ENCODE data around the gene MIP.
"Not testable (repeated sequence)": the region's sequence is repeated elsewhere in the genome, so short reads cannot be mapped to it uniquely, and the experiment has no call there.

Gene MIP

GRCh38 chr12:56413392-56413791, 41.1 kb downstream of the MIP start:
- TF ChIP-seq CTCF (IDR thresholded peaks at IDR 0.05; ENCODE audit: insufficient read depth, missing control alignments): no peak
- DNase-seq (ENCODE audit: insufficient read length, low spot score) (no peak), FAIRE-seq (no peak)

- no peak for TF ChIP-seq CTCF (IDR thresholded peaks at IDR 0.05; ENCODE audit: insufficient read depth, missing control alignments)
- FAIRE-seq (no peak), DNase-seq (ENCODE audit: insufficient read length, low spot score) (no peak)
Observed at GRCh38 chr12:56411781-56412639, 42.4 kb downstream of the MIP start.

GRCh38 chr12:56410768-56411167, 43.7 kb downstream of the MIP start:
- no peak for DNase-seq (ENCODE audit: insufficient read length, low spot score)
- no peak for FAIRE-seq
- TF ChIP-seq CTCF (IDR thresholded peaks at IDR 0.05; ENCODE audit: insufficient read depth, missing control alignments): no peak

- no peak for DNase-seq (ENCODE audit: insufficient read length, low spot score)
- FAIRE-seq: no peak
- no peak for TF ChIP-seq CTCF (IDR thresholded peaks at IDR 0.05; ENCODE audit: insufficient read depth, missing control alignments)
Observed at GRCh38 chr12:56408799-56409417, 45.5 kb downstream of the MIP start.

- not testable (repeated sequence) for FAIRE-seq; DNase-seq (ENCODE audit: insufficient read length, low spot score)
Observed at GRCh38 chr12:56404227-56404626, 50.2 kb downstream of the MIP start.

- not testable (repeated sequence) for DNase-seq (ENCODE audit: insufficient read length, low spot score); FAIRE-seq
Observed at GRCh38 chr12:56401612-56402011, 52.8 kb downstream of the MIP start.

- FAIRE-seq; DNase-seq (ENCODE audit: insufficient read length, low spot score): not testable (repeated sequence)
Observed at GRCh38 chr12:56401125-56401524, 53.3 kb downstream of the MIP start.
